Medulla oblongata (tissue), 1 donor: ENCODE results near the gene VAC14.
A peak's percentile ranks its signal among the peaks of the same experiment; 100 is the strongest.
"Not testable (repeated sequence)": the region's sequence is repeated elsewhere in the genome, so short reads cannot be mapped to it uniquely, and the experiment has no call there.

Experiments
- DNase-seq: peaks from one replicate; pipeline ENCODE4 v3.0.0-alpha.2; 2015; ENCODE audit errors: extremely low spot score

The VAC14 gene

GRCh38 chr16:70647441-70648359, 153.3 kb downstream of the VAC14 start:
- DNase-seq: peak; percentile 24

GRCh38 chr16:70646260-70647241, 154.4 kb downstream of the VAC14 start, which contains the start of gene IL34:
Gene IL34 (plus strand): TSS chr16:70646559. CDS start chr16:70646948, 389 bp downstream.
- no peak for DNase-seq

GRCh38 chr16:70644763-70645597, 156.0 kb downstream of the VAC14 start:
- no peak for DNase-seq

GRCh38 chr16:70643264-70643663, 157.7 kb downstream of the VAC14 start:
- not testable (repeated sequence) for DNase-seq

- DNase-seq: no peak
These were observed 158.3 kb downstream of the VAC14 start for GRCh38 chr16:70642633-70643032.

GRCh38 chr16:70638814-70639792, 161.9 kb downstream of the VAC14 start:
- peak; percentile 36 for DNase-seq
